ENCODE results near the gene TMEM238. TPM values are rescaled to one million over a fixed set of nuclear protein-coding genes. Genes with fewer than 3 reads are reported as not detected.

TMEM238 gene
- polyA plus RNA-seq, 1 donor from 2014 or later = not detected

DNA sequence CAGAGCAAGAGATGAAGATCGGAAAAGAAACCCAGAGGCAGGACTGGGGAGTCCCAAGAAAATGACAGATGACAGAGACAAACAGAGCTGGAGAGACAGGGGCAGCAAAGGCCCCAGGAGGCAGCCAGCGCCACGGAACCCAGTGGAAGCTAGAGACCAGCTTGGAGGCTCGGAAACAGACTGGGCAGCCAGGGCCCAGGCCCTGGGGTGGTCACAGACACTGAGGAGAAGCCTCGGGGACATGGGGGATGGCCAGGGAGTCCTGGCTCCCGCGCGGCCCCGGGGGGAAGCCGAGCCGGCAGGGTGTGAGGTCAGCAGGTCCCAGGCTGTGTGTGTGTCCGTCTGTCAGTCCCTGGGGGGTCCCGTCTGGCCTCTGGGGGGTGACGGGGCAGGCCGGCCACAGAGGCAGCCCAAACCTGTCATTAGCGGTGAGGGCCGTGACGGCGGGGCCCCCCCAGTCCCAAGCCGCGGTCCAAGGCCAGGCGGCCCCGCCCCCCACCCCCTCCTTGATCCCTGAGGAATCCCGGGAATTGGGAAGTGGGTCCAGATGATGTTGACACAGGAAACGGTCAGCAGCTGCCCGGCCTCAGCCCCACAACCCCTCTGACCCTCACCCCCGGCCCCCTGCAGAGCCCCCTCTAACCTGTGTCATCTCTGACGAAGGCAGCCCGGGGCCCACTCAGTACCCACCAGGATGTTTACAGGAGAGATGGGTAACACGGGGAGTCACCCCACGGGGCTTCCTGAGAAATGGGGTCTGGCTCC, 9.9 kb downstream of the TMEM238 start:
- no peak overlapping the region for H2AFZ ChIP-seq (ENCODE audit: low read depth, low read length)
- no peaks in the 10 kb centered on the region for H3K36me3 ChIP-seq (ENCODE audit: insufficient read depth, low read length)
- no peaks in the 10 kb centered on the region for H4K20me1 ChIP-seq (ENCODE audit: insufficient read depth)
- no peaks in the 10 kb centered on the region for H3K79me2 ChIP-seq (replicated peaks; ENCODE audit: insufficient read depth, low read length)
- no peak overlapping the region for H3K4me3 ChIP-seq (ENCODE audit: low read length)
- peaks cover 19% of the 10 kb centered on the region for H3K27me3 ChIP-seq (ENCODE audit: insufficient read depth, low read depth, low read length)
- H3K4me2 ChIP-seq (ENCODE audit: low read length) = no peak overlapping the region
- no peaks in the 10 kb centered on the region for H3K9me3 ChIP-seq (ENCODE audit: low read length)
- peak overlapping the region; percentile 14 for H3K9ac ChIP-seq (ENCODE audit: low read length)
- no peaks in the 10 kb centered on the region for H3F3A ChIP-seq (ENCODE audit: insufficient read depth, low read length, poor library complexity, severe bottlenecking)
- TF ChIP-seq EZH2 (IDR thresholded peaks at IDR 0.05; ENCODE audit: borderline replicate concordance, insufficient read depth, low read length, poor library complexity, severe bottlenecking) (no peak), TAF1 (IDR thresholded peaks at IDR 0.05; ENCODE audit: low read depth) (no peak), SMC3 (conservative IDR thresholded peaks at IDR 0.05; ENCODE audit: poor library complexity) (no peak), POLR2AphosphoS5 (IDR thresholded peaks at IDR 0.05) (no peak), EP300 (conservative IDR thresholded peaks at IDR 0.05; ENCODE audit: poor library complexity, severe bottlenecking) (no peak), MXI1 (conservative IDR thresholded peaks at IDR 0.05; ENCODE audit: poor library complexity, severe bottlenecking) (no peak), RAD21 (conservative IDR thresholded peaks at IDR 0.05) (no peak)
- TF ChIP-seq, protein P1, sequence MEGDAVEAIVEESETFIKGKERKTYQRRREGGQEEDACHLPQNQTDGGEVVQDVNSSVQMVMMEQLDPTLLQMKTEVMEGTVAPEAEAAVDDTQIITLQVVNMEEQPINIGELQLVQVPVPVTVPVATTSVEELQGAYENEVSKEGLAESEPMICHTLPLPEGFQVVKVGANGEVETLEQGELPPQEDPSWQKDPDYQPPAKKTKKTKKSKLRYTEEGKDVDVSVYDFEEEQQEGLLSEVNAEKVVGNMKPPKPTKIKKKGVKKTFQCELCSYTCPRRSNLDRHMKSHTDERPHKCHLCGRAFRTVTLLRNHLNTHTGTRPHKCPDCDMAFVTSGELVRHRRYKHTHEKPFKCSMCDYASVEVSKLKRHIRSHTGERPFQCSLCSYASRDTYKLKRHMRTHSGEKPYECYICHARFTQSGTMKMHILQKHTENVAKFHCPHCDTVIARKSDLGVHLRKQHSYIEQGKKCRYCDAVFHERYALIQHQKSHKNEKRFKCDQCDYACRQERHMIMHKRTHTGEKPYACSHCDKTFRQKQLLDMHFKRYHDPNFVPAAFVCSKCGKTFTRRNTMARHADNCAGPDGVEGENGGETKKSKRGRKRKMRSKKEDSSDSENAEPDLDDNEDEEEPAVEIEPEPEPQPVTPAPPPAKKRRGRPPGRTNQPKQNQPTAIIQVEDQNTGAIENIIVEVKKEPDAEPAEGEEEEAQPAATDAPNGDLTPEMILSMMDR (IDR thresholded peaks at IDR 0.05; ENCODE audit: poor library complexity, severe bottlenecking) = no peak
- TF ChIP-seq, protein P2, sequence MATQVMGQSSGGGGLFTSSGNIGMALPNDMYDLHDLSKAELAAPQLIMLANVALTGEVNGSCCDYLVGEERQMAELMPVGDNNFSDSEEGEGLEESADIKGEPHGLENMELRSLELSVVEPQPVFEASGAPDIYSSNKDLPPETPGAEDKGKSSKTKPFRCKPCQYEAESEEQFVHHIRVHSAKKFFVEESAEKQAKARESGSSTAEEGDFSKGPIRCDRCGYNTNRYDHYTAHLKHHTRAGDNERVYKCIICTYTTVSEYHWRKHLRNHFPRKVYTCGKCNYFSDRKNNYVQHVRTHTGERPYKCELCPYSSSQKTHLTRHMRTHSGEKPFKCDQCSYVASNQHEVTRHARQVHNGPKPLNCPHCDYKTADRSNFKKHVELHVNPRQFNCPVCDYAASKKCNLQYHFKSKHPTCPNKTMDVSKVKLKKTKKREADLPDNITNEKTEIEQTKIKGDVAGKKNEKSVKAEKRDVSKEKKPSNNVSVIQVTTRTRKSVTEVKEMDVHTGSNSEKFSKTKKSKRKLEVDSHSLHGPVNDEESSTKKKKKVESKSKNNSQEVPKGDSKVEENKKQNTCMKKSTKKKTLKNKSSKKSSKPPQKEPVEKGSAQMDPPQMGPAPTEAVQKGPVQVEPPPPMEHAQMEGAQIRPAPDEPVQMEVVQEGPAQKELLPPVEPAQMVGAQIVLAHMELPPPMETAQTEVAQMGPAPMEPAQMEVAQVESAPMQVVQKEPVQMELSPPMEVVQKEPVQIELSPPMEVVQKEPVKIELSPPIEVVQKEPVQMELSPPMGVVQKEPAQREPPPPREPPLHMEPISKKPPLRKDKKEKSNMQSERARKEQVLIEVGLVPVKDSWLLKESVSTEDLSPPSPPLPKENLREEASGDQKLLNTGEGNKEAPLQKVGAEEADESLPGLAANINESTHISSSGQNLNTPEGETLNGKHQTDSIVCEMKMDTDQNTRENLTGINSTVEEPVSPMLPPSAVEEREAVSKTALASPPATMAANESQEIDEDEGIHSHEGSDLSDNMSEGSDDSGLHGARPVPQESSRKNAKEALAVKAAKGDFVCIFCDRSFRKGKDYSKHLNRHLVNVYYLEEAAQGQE (IDR thresholded peaks at IDR 0.05; ENCODE audit: borderline replicate concordance) = no peak
- H3K27ac ChIP-seq (ENCODE audit: low read length) = no peak overlapping the region
- no peaks in the 10 kb centered on the region for H3K9me2 ChIP-seq (ENCODE audit: insufficient read depth, low read length)

DNA sequence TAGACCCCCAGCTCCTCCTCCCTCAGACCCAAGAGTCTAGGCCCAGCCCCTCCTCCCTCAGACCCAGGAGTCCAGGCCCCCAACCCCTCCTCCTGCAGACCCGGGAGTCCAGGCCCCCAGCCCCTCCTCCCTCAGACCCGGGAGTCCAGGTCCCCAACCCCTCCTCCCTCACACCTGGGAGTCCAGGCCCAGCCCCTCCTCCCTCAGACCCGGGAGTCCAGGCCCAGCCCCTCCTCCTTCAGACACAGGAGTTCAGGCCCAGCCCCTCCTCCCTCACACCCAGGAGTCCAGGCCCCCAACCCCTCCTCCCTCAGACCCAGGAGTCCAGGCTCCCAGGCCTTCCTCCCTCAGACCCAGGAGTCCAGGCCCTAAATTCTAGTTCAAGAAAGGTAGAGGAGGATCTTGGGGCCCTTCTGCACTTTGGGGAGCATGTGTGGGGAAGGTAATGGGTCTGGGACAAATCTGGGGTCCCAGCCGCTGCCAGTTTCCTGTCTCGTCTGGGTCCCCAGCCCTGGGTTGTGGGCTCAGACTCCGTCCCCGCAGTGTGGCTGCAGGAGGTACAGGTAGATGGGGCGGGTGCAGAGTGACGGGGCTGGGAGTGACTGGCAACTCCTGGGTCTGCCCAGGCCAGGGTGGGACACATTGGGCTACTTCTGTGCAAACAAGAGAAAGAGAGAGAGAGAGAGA, 10.6 kb downstream of the TMEM238 start:
- H4K20me1 ChIP-seq (ENCODE audit: insufficient read depth) = no peaks in the 10 kb centered on the region
- no peak overlapping the region for H2AFZ ChIP-seq (ENCODE audit: low read depth, low read length)
- TF ChIP-seq MXI1 (conservative IDR thresholded peaks at IDR 0.05; ENCODE audit: poor library complexity, severe bottlenecking) (no peak), TAF1 (IDR thresholded peaks at IDR 0.05; ENCODE audit: low read depth) (no peak), SMC3 (conservative IDR thresholded peaks at IDR 0.05; ENCODE audit: poor library complexity) (no peak), EP300 (conservative IDR thresholded peaks at IDR 0.05; ENCODE audit: poor library complexity, severe bottlenecking) (no peak), RAD21 (conservative IDR thresholded peaks at IDR 0.05) (no peak), POLR2AphosphoS5 (IDR thresholded peaks at IDR 0.05) (no peak), EZH2 (IDR thresholded peaks at IDR 0.05; ENCODE audit: borderline replicate concordance, insufficient read depth, low read length, poor library complexity, severe bottlenecking) (no peak)
- TF ChIP-seq, protein P1 (IDR thresholded peaks at IDR 0.05; ENCODE audit: poor library complexity, severe bottlenecking) = no peak
- TF ChIP-seq, protein P2 (IDR thresholded peaks at IDR 0.05; ENCODE audit: borderline replicate concordance) = no peak
- H3K9me2 ChIP-seq (ENCODE audit: insufficient read depth, low read length) = no peaks in the 10 kb centered on the region
- H3K4me2 ChIP-seq (ENCODE audit: low read length) = no peak overlapping the region
- H3K36me3 ChIP-seq (ENCODE audit: insufficient read depth, low read length) = no peaks in the 10 kb centered on the region
- H3K9ac ChIP-seq (ENCODE audit: low read length) = peak overlapping the region; percentile 14
- no peak overlapping the region for H3K4me3 ChIP-seq (ENCODE audit: low read length)
- H3K27ac ChIP-seq (ENCODE audit: low read length) = no peak overlapping the region
- peaks cover 26% of the 10 kb centered on the region for H3K27me3 ChIP-seq (ENCODE audit: insufficient read depth, low read depth, low read length)
- no peaks in the 10 kb centered on the region for H3K9me3 ChIP-seq (ENCODE audit: low read length)
- no peaks in the 10 kb centered on the region for H3K79me2 ChIP-seq (replicated peaks; ENCODE audit: insufficient read depth, low read length)
- H3F3A ChIP-seq (ENCODE audit: insufficient read depth, low read length, poor library complexity, severe bottlenecking) = no peaks in the 10 kb centered on the region

All from neural cell (in vitro differentiated cells).